Peyer's patch (tissue), 4 donors: ENCODE results near the gene IMPG2.

Experiments used
- POLR2A ChIP-seq, 2 donors: fragments of 450-650 bp; IDR thresholded peaks; one replicate each; pipeline ENCODE4 v1.5.1; 2017; ENCODE audit warnings: antibody characterized with exemption in 2 of 2, mild to moderate bottlenecking in 2 of 2, moderate library complexity in 2 of 2
- TF ChIP-seq, protein P1 (sequence below), 6 experiments: fragments of 450-650 bp in 4 of 6; fragments of 200-600 bp in 2 of 6; sonication (generic) in 1 of 6; IDR thresholded peaks; one replicate each; pipeline ENCODE4 v1.5.1; 2017 to 2019; ENCODE audit warnings: antibody characterized with exemption in 6 of 6, mild to moderate bottlenecking in 3 of 6, moderate library complexity in 1 of 6

DNA sequence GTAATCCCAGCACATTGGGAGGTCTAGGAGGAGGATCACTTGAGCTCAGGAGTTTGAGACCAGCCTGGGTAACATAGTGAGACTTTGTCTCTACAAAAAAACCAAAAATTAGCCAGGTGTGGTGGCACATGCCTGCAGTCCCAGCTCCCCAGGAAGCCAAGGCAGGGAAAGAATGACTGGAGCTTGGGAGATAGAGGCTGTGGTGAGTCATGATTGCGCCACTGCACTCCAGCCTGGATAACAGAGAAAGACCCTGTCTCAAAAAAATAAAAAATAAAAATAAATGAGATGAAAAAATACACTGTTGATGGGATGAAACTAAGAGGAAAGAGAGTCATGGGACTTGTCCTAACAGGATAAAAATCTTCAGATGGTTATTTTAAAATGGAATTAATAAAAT, 137.6 kb downstream of the IMPG2 start:
- TF ChIP-seq, protein P1, sequence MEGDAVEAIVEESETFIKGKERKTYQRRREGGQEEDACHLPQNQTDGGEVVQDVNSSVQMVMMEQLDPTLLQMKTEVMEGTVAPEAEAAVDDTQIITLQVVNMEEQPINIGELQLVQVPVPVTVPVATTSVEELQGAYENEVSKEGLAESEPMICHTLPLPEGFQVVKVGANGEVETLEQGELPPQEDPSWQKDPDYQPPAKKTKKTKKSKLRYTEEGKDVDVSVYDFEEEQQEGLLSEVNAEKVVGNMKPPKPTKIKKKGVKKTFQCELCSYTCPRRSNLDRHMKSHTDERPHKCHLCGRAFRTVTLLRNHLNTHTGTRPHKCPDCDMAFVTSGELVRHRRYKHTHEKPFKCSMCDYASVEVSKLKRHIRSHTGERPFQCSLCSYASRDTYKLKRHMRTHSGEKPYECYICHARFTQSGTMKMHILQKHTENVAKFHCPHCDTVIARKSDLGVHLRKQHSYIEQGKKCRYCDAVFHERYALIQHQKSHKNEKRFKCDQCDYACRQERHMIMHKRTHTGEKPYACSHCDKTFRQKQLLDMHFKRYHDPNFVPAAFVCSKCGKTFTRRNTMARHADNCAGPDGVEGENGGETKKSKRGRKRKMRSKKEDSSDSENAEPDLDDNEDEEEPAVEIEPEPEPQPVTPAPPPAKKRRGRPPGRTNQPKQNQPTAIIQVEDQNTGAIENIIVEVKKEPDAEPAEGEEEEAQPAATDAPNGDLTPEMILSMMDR (IDR thresholded peaks at IDR 0.05), result no peak
- no peak for TF ChIP-seq POLR2A (IDR thresholded peaks at IDR 0.05)
